Measurements from ENCODE around the gene UTP15.

GRCh38 chr5:73591698-73592501 lies 26.4 kb downstream of the UTP15 start:
- TF ChIP-seq POLR2A (IDR thresholded peaks at IDR 0.05), result no peak
- TF ChIP-seq CTCF (IDR thresholded peaks at IDR 0.05), result no peak
